ENCODE results near the gene KRTAP29-1.
A peak's percentile ranks its signal among the peaks of the same experiment; 100 is the strongest.
"Not testable (repeated sequence)": the region's sequence is repeated elsewhere in the genome, so short reads cannot be mapped to it uniquely, and the experiment has no call there.

The KRTAP29-1 gene

GRCh38 chr17:41301916-41302901 lies at the start of gene KRTAP29-1:
Gene KRTAP29-1, minus strand, starts transcription at chr17:41302851. Its CDS starts 0 bp downstream, at chr17:41302851.
- no peak for DNase-seq (ENCODE audit: low read depth)

GRCh38 chr17:41351177-41351576 lies 48.5 kb upstream of the KRTAP29-1 start:
- DNase-seq (ENCODE audit: low read depth) = no peak

GRCh38 chr17:41350381-41350878 lies 47.8 kb upstream of the KRTAP29-1 start, which contains the start of gene KRT33A:
Gene KRT33A, minus strand, starts transcription at chr17:41350828. Its CDS starts 61 bp downstream, at chr17:41350767.
- DNase-seq (ENCODE audit: low read depth) = not testable (repeated sequence)

- no peak for DNase-seq (ENCODE audit: low read depth)
Observed at GRCh38 chr17:41347869-41348760, 45.5 kb upstream of the KRTAP29-1 start.

- not testable (repeated sequence) for DNase-seq (ENCODE audit: low read depth)
Observed at GRCh38 chr17:41346421-41346820, 43.8 kb upstream of the KRTAP29-1 start.

GRCh38 chr17:41345992-41346391 lies 43.3 kb upstream of the KRTAP29-1 start:
- DNase-seq (ENCODE audit: low read depth) = no peak

GRCh38 chr17:41343029-41343428 lies 40.4 kb upstream of the KRTAP29-1 start:
- no peak for DNase-seq (ENCODE audit: low read depth)

- DNase-seq (ENCODE audit: low read depth) = no peak
Observed at GRCh38 chr17:41340934-41341861, 38.5 kb upstream of the KRTAP29-1 start.

GRCh38 chr17:41340494-41340893 lies 37.8 kb upstream of the KRTAP29-1 start:
- DNase-seq (ENCODE audit: low read depth) = no peak

- no peak for DNase-seq (ENCODE audit: low read depth)
Observed at GRCh38 chr17:41339571-41340172, 37.0 kb upstream of the KRTAP29-1 start.

GRCh38 chr17:41338961-41339485 lies 36.4 kb upstream of the KRTAP29-1 start:
- DNase-seq (ENCODE audit: low read depth) = no peak

- no peak for DNase-seq (ENCODE audit: low read depth)
Observed at GRCh38 chr17:41335747-41336146, 33.1 kb upstream of the KRTAP29-1 start.

GRCh38 chr17:41334385-41335305 lies 32.0 kb upstream of the KRTAP29-1 start:
- no peak for DNase-seq (ENCODE audit: low read depth)

- DNase-seq (ENCODE audit: low read depth) = no peak
Observed at GRCh38 chr17:41333836-41334235, 31.2 kb upstream of the KRTAP29-1 start.

GRCh38 chr17:41333098-41333497 lies 30.4 kb upstream of the KRTAP29-1 start:
- no peak for DNase-seq (ENCODE audit: low read depth)

GRCh38 chr17:41332239-41332638 lies 29.6 kb upstream of the KRTAP29-1 start:
- DNase-seq (ENCODE audit: low read depth) = no peak

- DNase-seq (ENCODE audit: low read depth) = no peak
Observed at GRCh38 chr17:41331606-41332005, 29.0 kb upstream of the KRTAP29-1 start.

GRCh38 chr17:41329279-41329948 lies 26.8 kb upstream of the KRTAP29-1 start:
- DNase-seq (ENCODE audit: low read depth) = peak; percentile 43

GRCh38 chr17:41328207-41328606 lies 25.6 kb upstream of the KRTAP29-1 start:
- no peak for DNase-seq (ENCODE audit: low read depth)
